Neuronal stem cell (in vitro differentiated cells): Measurements from ENCODE around the gene SNX24.

Experiments
- DNase-seq: peaks from one replicate; pipeline ENCODE4 v3.0.0-alpha.2; 2013; ENCODE audit warnings: low spot score
- H2AFZ ChIP-seq: one replicate; pipeline ENCODE4 v1.6.1; 2013; ENCODE audit warnings: mild to moderate bottlenecking, low read length, inconsistent platforms
- H2AK5ac ChIP-seq: 2 replicates; pipeline ENCODE4 v1.6.1; 2013; ENCODE audit warnings: low read depth, mild to moderate bottlenecking, inconsistent platforms, low read length, moderate library complexity, mixed read lengths
- H2BK120ac ChIP-seq: 2 replicates; pipeline ENCODE4 v1.6.1; 2013; ENCODE audit warnings: low read depth, mild to moderate bottlenecking, inconsistent platforms, low read length, moderate library complexity, mixed read lengths
- H2BK12ac ChIP-seq: one replicate; pipeline ENCODE4 v1.6.1; 2013; ENCODE audit warnings: low read length, inconsistent platforms
- H2BK15ac ChIP-seq: 2 replicates; pipeline ENCODE4 v1.6.1; 2013; ENCODE audit warnings: mild to moderate bottlenecking, low read length, inconsistent platforms, mixed read lengths
- H2BK5ac ChIP-seq: one replicate; pipeline ENCODE4 v1.6.1; 2013; ENCODE audit warnings: inconsistent platforms, mild to moderate bottlenecking, low read length, moderate library complexity
- H3K14ac ChIP-seq: one replicate; pipeline ENCODE4 v1.6.1; 2013; ENCODE audit warnings: low read length, inconsistent platforms
- H3K18ac ChIP-seq: 2 replicates; pipeline ENCODE4 v1.6.1; 2013; ENCODE audit warnings: low read length, inconsistent platforms
- H3K23ac ChIP-seq: 2 replicates; pipeline ENCODE4 v1.6.1; 2013; ENCODE audit warnings: low read depth, mild to moderate bottlenecking, mixed read lengths, low read length, inconsistent platforms; ENCODE audit not compliant: poor library complexity
- H3K27ac ChIP-seq: replicated peaks from 3 replicates; pipeline ENCODE4 v1.5.1; 2013; ENCODE audit warnings: low read length, inconsistent platforms
- H3K27me3 ChIP-seq, 3 experiments: 2 replicates each; pipeline ENCODE4 v1.6.1; 2013; ENCODE audit warnings: low read length in 3 of 3, mild to moderate bottlenecking in 2 of 3, inconsistent platforms in 1 of 3, low read depth in 1 of 3, mixed read lengths in 1 of 3, moderate library complexity in 1 of 3; ENCODE audit not compliant: control insufficient read depth in 3 of 3, insufficient read depth in 3 of 3
- H3K36me3 ChIP-seq, 2 donors: replicated peaks in 1 of 2; 2 replicates each; pipeline ENCODE4 v1.6.1; 2013; ENCODE audit warnings: low read length in 2 of 2; ENCODE audit not compliant: control insufficient read depth in 2 of 2, insufficient read depth in 2 of 2
- H3K4ac ChIP-seq: 2 replicates; pipeline ENCODE4 v1.6.1; 2013; ENCODE audit warnings: inconsistent platforms, mild to moderate bottlenecking, low read length, moderate library complexity
- H3K4me1 ChIP-seq, 2 donors: 1 replicate in 1 of 2; 2 replicates in 1 of 2; pipeline ENCODE4 v1.6.1; 2013; ENCODE audit warnings: low read length in 2 of 2, low read depth in 1 of 2; ENCODE audit not compliant: control insufficient read depth in 2 of 2, insufficient read depth in 1 of 2
- H3K4me2 ChIP-seq: one replicate; pipeline ENCODE4 v1.6.1; 2013; ENCODE audit warnings: mild to moderate bottlenecking, low read length, inconsistent platforms; ENCODE audit not compliant: insufficient read depth, poor library complexity, severe bottlenecking
- H3K4me3 ChIP-seq, 2 donors: 2 replicates each; pipeline ENCODE4 v1.5.1; 2013; ENCODE audit warnings: low read length in 2 of 2, mild to moderate bottlenecking in 2 of 2, inconsistent platforms in 1 of 2, moderate library complexity in 1 of 2
- H3K79me1 ChIP-seq: one replicate; pipeline ENCODE4 v1.6.1; 2013; ENCODE audit warnings: low read depth, mild to moderate bottlenecking, inconsistent platforms, low read length, moderate library complexity
- H3K9ac ChIP-seq: one replicate; pipeline ENCODE4 v1.6.1; 2013; ENCODE audit warnings: mild to moderate bottlenecking, low read depth, low read length, inconsistent platforms; ENCODE audit not compliant: poor library complexity
- H3K9me3 ChIP-seq, 2 donors: replicated peaks in 1 of 2; 2 replicates each; pipeline versions ENCODE3 to v1.6.1; 2013; ENCODE audit warnings: low read length in 2 of 2, mild to moderate bottlenecking in 2 of 2, inconsistent platforms in 1 of 2, low read depth in 1 of 2, mixed read lengths in 1 of 2, moderate library complexity in 1 of 2; ENCODE audit not compliant: control insufficient read depth in 2 of 2, insufficient read depth in 1 of 2
- H4K8ac ChIP-seq: one replicate; pipeline ENCODE4 v1.6.1; 2013; ENCODE audit warnings: low read depth, mild to moderate bottlenecking, inconsistent platforms, low read length, moderate library complexity
- H4K91ac ChIP-seq: one replicate; pipeline ENCODE4 v1.6.1; 2013; ENCODE audit warnings: low read length, low read depth, mild to moderate bottlenecking, inconsistent platforms; ENCODE audit not compliant: poor library complexity
- WGBS, 2 donors: extraction: QIAGEN DNeasy Blood & Tissue Kit; methylation state at CpG; one replicate each; pipeline ENCODE4 v1.1.7; 2013; ENCODE audit warnings: missing lambda C conversion rate in 2 of 2, mixed read lengths in 1 of 2; ENCODE audit not compliant: insufficient read length in 2 of 2, insufficient replicate concordance in 1 of 2; ENCODE audit errors: extremely low coverage in 2 of 2; 5-methylcytosine and 5-hydroxymethylcytosine counted together

SNX24 gene

GRCh38 chr5:122919969-122920368 lies 74.6 kb downstream of the SNX24 start:
- Histone ChIP-seq H3K18ac (no peak overlapping the region), H4K91ac (no peak overlapping the region), H3K27me3 (no peaks in the 10 kb centered on the region), H3K4me3 (no peak overlapping the region), H2BK12ac (no peak overlapping the region), H3K9me3 (no peaks in the 10 kb centered on the region), H3K4me2 (no peak overlapping the region), H3K23ac (no peak overlapping the region), H3K14ac (no peak overlapping the region), H3K79me1 (no peaks in the 10 kb centered on the region), H2AK5ac (no peak overlapping the region), H3K9ac (no peak overlapping the region), H3K4ac (no peak overlapping the region), H3K36me3 (no peaks in the 10 kb centered on the region), H2BK15ac (no peak overlapping the region), H3K27ac (no peak overlapping the region), H4K8ac (no peak overlapping the region), H3K4me1 (peaks cover 3 to 6% of the 10 kb centered on the region in 2 donors), H2BK5ac (no peak overlapping the region), H2BK120ac (no peak overlapping the region), H2AFZ (no peak overlapping the region)
- DNase-seq = no peak
- no CpG with 5 or more reads among the region's 1 CpG for WGBS, 2 donors

DNA sequence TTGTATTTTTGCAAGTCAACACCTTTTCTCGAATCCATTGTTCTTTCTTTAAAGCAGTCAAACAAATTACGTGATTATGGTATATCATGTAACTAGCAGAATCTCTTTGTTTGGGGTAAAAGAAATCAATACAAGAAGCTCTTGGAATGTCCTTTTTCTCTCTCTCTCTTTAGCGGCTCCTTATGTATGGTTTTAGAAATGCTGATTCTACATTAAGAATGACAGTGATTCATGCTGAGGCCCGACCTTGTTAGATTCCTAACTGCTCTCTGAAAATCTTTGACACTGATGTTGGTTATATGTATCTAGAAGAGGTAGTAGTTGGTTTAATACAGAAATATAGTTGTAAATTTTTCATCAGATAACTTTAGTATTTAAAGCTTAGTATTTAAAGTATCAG lies 76.4 kb downstream of the SNX24 start:
- no peak for DNase-seq
- WGBS, 2 donors = no CpG with 5 or more reads among the region's 4 CpGs

DNA sequence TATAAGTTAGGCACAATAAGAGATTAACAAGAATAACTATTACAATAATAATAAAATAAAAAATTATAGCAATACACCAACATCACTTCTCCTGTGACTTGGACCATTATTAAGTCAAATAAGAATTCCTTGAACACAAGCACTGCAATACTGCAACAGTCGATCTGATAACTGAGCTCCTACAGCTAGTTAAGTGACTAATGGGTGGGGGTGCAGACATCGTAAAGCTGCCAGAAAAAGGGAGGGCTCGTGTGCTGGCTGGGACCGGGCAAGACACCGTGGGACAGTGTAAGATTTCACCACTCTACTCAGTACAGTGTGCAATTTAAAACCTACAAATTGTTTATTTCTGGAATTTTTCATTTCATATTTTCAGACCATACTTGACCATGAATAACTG lies 78.8 kb downstream of the SNX24 start:
- peaks cover 3% of the 10 kb centered on the region in 2 donors for H3K4me1 ChIP-seq
- no peak overlapping the region for H4K91ac ChIP-seq
- no peak overlapping the region for H2BK5ac ChIP-seq
- no peak overlapping the region for H3K27ac ChIP-seq
- DNase-seq = no peak
- H3K4me2 ChIP-seq = no peak overlapping the region
- no peak overlapping the region for H2BK12ac ChIP-seq
- H3K23ac ChIP-seq = no peak overlapping the region
- no peak overlapping the region for H2AFZ ChIP-seq
- H3K4ac ChIP-seq = no peak overlapping the region
- no peaks in the 10 kb centered on the region for H3K79me1 ChIP-seq
- no peak overlapping the region for H3K18ac ChIP-seq
- no peak overlapping the region for H3K4me3 ChIP-seq
- H4K8ac ChIP-seq = no peak overlapping the region
- H3K9ac ChIP-seq = no peak overlapping the region
- no peak overlapping the region for H2BK15ac ChIP-seq
- no peak overlapping the region for H3K14ac ChIP-seq
- H3K36me3 ChIP-seq = no peaks in the 10 kb centered on the region
- no CpG with 5 or more reads among the region's 5 CpGs for WGBS, 2 donors
- H3K27me3 ChIP-seq = no peaks in the 10 kb centered on the region
- no peak overlapping the region for H2BK120ac ChIP-seq
- no peak overlapping the region for H2AK5ac ChIP-seq
- H3K9me3 ChIP-seq = no peaks in the 10 kb centered on the region

More for the DNA sequence above, 76.4 kb downstream of the SNX24 start:
- H3K27ac ChIP-seq = no peak overlapping the region
- no peak overlapping the region for H3K4ac ChIP-seq
- no peak overlapping the region for H2BK12ac ChIP-seq
- H3K23ac ChIP-seq = no peak overlapping the region
- H4K91ac ChIP-seq = no peak overlapping the region
- H3K4me2 ChIP-seq = no peak overlapping the region
- no peak overlapping the region for H3K4me3 ChIP-seq
- no peak overlapping the region for H3K14ac ChIP-seq
- no peak overlapping the region for H2BK5ac ChIP-seq
- H3K18ac ChIP-seq = no peak overlapping the region
- no peaks in the 10 kb centered on the region for H3K79me1 ChIP-seq
- H3K9me3 ChIP-seq = no peaks in the 10 kb centered on the region
- H4K8ac ChIP-seq = no peak overlapping the region
- no peaks in the 10 kb centered on the region for H3K27me3 ChIP-seq
- no peak overlapping the region for H2AK5ac ChIP-seq
- no peak overlapping the region for H2BK120ac ChIP-seq
- H3K9ac ChIP-seq = no peak overlapping the region
- H2BK15ac ChIP-seq = no peak overlapping the region
- H3K36me3 ChIP-seq = no peaks in the 10 kb centered on the region
- H2AFZ ChIP-seq = no peak overlapping the region
- peaks cover 3% of the 10 kb centered on the region in 2 donors for H3K4me1 ChIP-seq

GRCh38 chr5:122924719-122925395 lies 79.4 kb downstream of the SNX24 start:
- Histone ChIP-seq H2BK12ac (no peak overlapping the region), H3K79me1 (no peaks in the 10 kb centered on the region), H2AK5ac (no peak overlapping the region), H2BK15ac (no peak overlapping the region), H3K14ac (no peak overlapping the region), H3K27ac (no peak overlapping the region), H2BK120ac (no peak overlapping the region), H3K4ac (no peak overlapping the region), H3K18ac (no peak overlapping the region), H3K36me3 (no peaks in the 10 kb centered on the region), H2BK5ac (no peak overlapping the region), H3K9me3 (no peaks in the 10 kb centered on the region), H4K8ac (no peak overlapping the region), H3K4me1 (peaks cover 3% of the 10 kb centered on the region in 2 donors), H3K27me3 (no peaks in the 10 kb centered on the region), H3K4me2 (no peak overlapping the region), H2AFZ (no peak overlapping the region), H4K91ac (no peak overlapping the region), H3K23ac (no peak overlapping the region), H3K4me3 (no peak overlapping the region), H3K9ac (no peak overlapping the region)
- 100% methylated on average over 1 of the region's 4 CpGs; no CpG with 5 or more reads in 1 of the 2 donors for WGBS, 2 donors
- no peak for DNase-seq
